HEK293T (cell line): ENCODE measurements around the gene KIF1A.

Experiments
- ARNT ChIP-seq: fragments of 450-650 bp; IDR thresholded peaks from 2 replicates; pipeline ENCODE4 v1.6.1; 2017; ENCODE audit warnings: mild to moderate bottlenecking
- BHLHE40 ChIP-seq: fragments of 450-650 bp; IDR thresholded peaks from 2 replicates; pipeline ENCODE4 v1.6.1; 2016; ENCODE audit warnings: mild to moderate bottlenecking, moderate library complexity, borderline replicate concordance
- ELF4 ChIP-seq: fragments of 450-650 bp; IDR thresholded peaks from 2 replicates; pipeline ENCODE4 v1.6.1; 2017; ENCODE audit warnings: antibody characterized with exemption
- FOXA1 ChIP-seq: fragments of 450-650 bp; IDR thresholded peaks from 2 replicates; pipeline ENCODE4 v1.6.1; 2016; ENCODE audit warnings: mild to moderate bottlenecking
- FOXK2 ChIP-seq: fragments of 450-650 bp; IDR thresholded peaks from 2 replicates; pipeline ENCODE4 v1.6.1; 2016; ENCODE audit warnings: mild to moderate bottlenecking
- FOXM1 ChIP-seq: fragments of 450-650 bp; IDR thresholded peaks from 2 replicates; pipeline ENCODE4 v1.6.1; 2017; ENCODE audit warnings: mild to moderate bottlenecking, borderline replicate concordance
- L3MBTL2 ChIP-seq: fragments of 450-650 bp; conservative IDR thresholded peaks from 2 replicates; pipeline ENCODE4 v1.6.1; 2016; ENCODE audit warnings: mild to moderate bottlenecking
- LEF1 ChIP-seq: fragments of 450-650 bp; IDR thresholded peaks from 2 replicates; pipeline ENCODE4 v1.6.1; 2017; ENCODE audit warnings: mild to moderate bottlenecking, borderline replicate concordance
- NFRKB ChIP-seq: fragments of 450-650 bp; IDR thresholded peaks from 2 replicates; pipeline ENCODE4 v1.6.1; 2016; ENCODE audit warnings: mild to moderate bottlenecking, moderate library complexity
- PKNOX1 ChIP-seq: fragments of 450-650 bp; IDR thresholded peaks from 2 replicates; pipeline ENCODE4 v1.6.1; 2016
- SP1 ChIP-seq: fragments of 450-650 bp; IDR thresholded peaks from 2 replicates; pipeline ENCODE4 v1.6.1; 2017
- SUZ12 ChIP-seq: fragments of 450-650 bp; IDR thresholded peaks from 2 replicates; pipeline ENCODE4 v1.6.1; 2016; ENCODE audit warnings: mild to moderate bottlenecking
- TARDBP ChIP-seq: fragments of 450-650 bp; IDR thresholded peaks from 2 replicates; pipeline ENCODE4 v1.6.1; 2016
- ZNF384 ChIP-seq: fragments of 450-650 bp; IDR thresholded peaks from 2 replicates; pipeline ENCODE4 v1.6.1; 2016

GRCh38 chr2:240727439-240727838 is 92.6 kb downstream of the KIF1A start:
- TF ChIP-seq SUZ12: no peak
- no peak for TF ChIP-seq FOXK2
- no peak for TF ChIP-seq FOXM1
- no peak for TF ChIP-seq LEF1
- no peak for TF ChIP-seq ZNF384
- no peak for TF ChIP-seq PKNOX1
- TF ChIP-seq FOXA1: no peak
- TF ChIP-seq BHLHE40: no peak
- no peak for TF ChIP-seq ARNT
- TF ChIP-seq SP1: no peak
- TF ChIP-seq NFRKB: no peak
- TF ChIP-seq ELF4: no peak
- TF ChIP-seq TARDBP: no peak
- no peak for TF ChIP-seq L3MBTL2
